ENCODE measurements around the gene UTP25.
"Not testable (repeated sequence)": the region's sequence is repeated elsewhere in the genome, so short reads cannot be mapped to it uniquely, and the experiment has no call there.

Gene UTP25

GRCh38 chr1:209870151-209870831, 42.5 kb downstream of the UTP25 start:
- DNase-seq = no peak

- no peak for DNase-seq
These were observed 43.2 kb downstream of the UTP25 start for GRCh38 chr1:209871006-209871405.

GRCh38 chr1:209871430-209871829, 43.7 kb downstream of the UTP25 start:
- DNase-seq = no peak

- no peak for DNase-seq
These were observed 45.5 kb downstream of the UTP25 start for GRCh38 chr1:209873067-209873799.

- peak in 12 of 51 donors; percentile 5 to 52 (median 13) for DNase-seq
These were observed 47.7 kb downstream of the UTP25 start for GRCh38 chr1:209875515-209875914.

GRCh38 chr1:209876078-209876800, 48.5 kb downstream of the UTP25 start:
- peak in 1 of 51 donors; percentile 46 for DNase-seq

GRCh38 chr1:209877087-209877764, 49.5 kb downstream of the UTP25 start:
- DNase-seq = no peak

GRCh38 chr1:209878964-209879363, 51.2 kb downstream of the UTP25 start:
- DNase-seq = no peak

- DNase-seq = peak in 26 of 51 donors; percentile 7 to 69 (median 40)
These were observed 51.8 kb downstream of the UTP25 start for GRCh38 chr1:209879539-209879938.

- no peak for DNase-seq
These were observed 52.3 kb downstream of the UTP25 start for GRCh38 chr1:209880031-209880430.

GRCh38 chr1:209881619-209882018, 53.8 kb downstream of the UTP25 start:
- DNase-seq = no peak

GRCh38 chr1:209882286-209882685, 54.5 kb downstream of the UTP25 start:
- DNase-seq = no peak

- no peak for DNase-seq
These were observed 55.2 kb downstream of the UTP25 start for GRCh38 chr1:209882942-209883340.

GRCh38 chr1:209883341-209883971, 55.7 kb downstream of the UTP25 start:
- DNase-seq = no peak

GRCh38 chr1:209884249-209884648, 56.5 kb downstream of the UTP25 start:
- DNase-seq = no peak

- peak in 7 of 51 donors; percentile 3 to 64 (median 11) for DNase-seq
These were observed 56.9 kb downstream of the UTP25 start for GRCh38 chr1:209884665-209885117.

- no peak for DNase-seq
These were observed 57.8 kb downstream of the UTP25 start for GRCh38 chr1:209885403-209886218.

GRCh38 chr1:209886219-209886536, 58.4 kb downstream of the UTP25 start:
- DNase-seq = peak in 1 of 51 donors; percentile 14

GRCh38 chr1:209888291-209889076, 60.7 kb downstream of the UTP25 start:
- not testable (repeated sequence) for DNase-seq

- DNase-seq = no peak
These were observed 61.3 kb downstream of the UTP25 start for GRCh38 chr1:209889077-209889418.
